K562 (cell line): ENCODE measurements around the gene CYP2R1. TPM values are rescaled to one million over a fixed set of nuclear protein-coding genes. Genes with fewer than 3 reads are reported as not detected.

Experiments used
- ARID3A ChIP-seq: IDR thresholded peaks from 2 replicates; pipeline ENCODE4 v1.6.1; 2012; ENCODE audit warnings: low read depth, low read length, improper control_type of control experiment, borderline replicate concordance
- BRD9 ChIP-seq: fragments of 450-650 bp; IDR thresholded peaks from 2 replicates; pipeline ENCODE4 v1.6.1; 2018; ENCODE audit warnings: low read depth; ENCODE audit not compliant: partially characterized antibody
- JUND ChIP-seq, 2 experiments: IDR thresholded peaks; 2 replicates in 1 of 2; 3 replicates in 1 of 2; pipeline ENCODE4 v1.6.1; 2011; ENCODE audit warnings: borderline replicate concordance in 2 of 2, low read depth in 2 of 2, low read length in 2 of 2, improper control_type of control experiment in 1 of 2, missing biosample characterization in 1 of 2, missing genetic modification characterization in 1 of 2, missing genetic modification reagents in 1 of 2
- KDM2B ChIP-seq: fragments of 250-450 bp; sonication (Bioruptor Pico); IDR thresholded peaks from 2 replicates; pipeline ENCODE4 v1.8.0; 2021; ENCODE audit warnings: mild to moderate bottlenecking, moderate library complexity
- MCM3 ChIP-seq: fragments of 450-650 bp; IDR thresholded peaks from 2 replicates; pipeline ENCODE4 v1.6.1; 2016
- MTA3 ChIP-seq: fragments of 450-650 bp; formaldehyde crosslinking; IDR thresholded peaks from 2 replicates; pipeline ENCODE4 v1.6.1; 2017; ENCODE audit warnings: mild to moderate bottlenecking, borderline replicate concordance
- NCOA4 ChIP-seq: fragments of 450-650 bp; IDR thresholded peaks from 2 replicates; pipeline ENCODE4 v1.6.1; 2018; ENCODE audit warnings: mild to moderate bottlenecking; ENCODE audit not compliant: partially characterized antibody
- NEUROD1 ChIP-seq: fragments of 150-350 bp; IDR thresholded peaks from 2 replicates; pipeline ENCODE4 v1.6.1; 2014; ENCODE audit warnings: borderline replicate concordance, low read length, low read depth; ENCODE audit not compliant: partially characterized antibody
- NFATC3 ChIP-seq: fragments of 450-650 bp; IDR thresholded peaks from 2 replicates; pipeline ENCODE4 v1.6.1; 2017; ENCODE audit warnings: mild to moderate bottlenecking
- PTTG1 ChIP-seq: fragments of 450-650 bp; IDR thresholded peaks from 2 replicates; pipeline ENCODE4 v1.6.1; 2016; ENCODE audit warnings: low read depth, mild to moderate bottlenecking, missing genetic modification characterization, missing compliant biosample characterization
- RBM17 ChIP-seq: fragments of 200-400 bp; formaldehyde crosslinking; IDR thresholded peaks from 2 replicates; pipeline ENCODE4 v1.6.1; 2017; ENCODE audit warnings: low read depth, mild to moderate bottlenecking, low read length, borderline replicate concordance
- SAP30 ChIP-seq: fragments of 200-600 bp; sonication (generic); IDR thresholded peaks from 2 replicates; pipeline ENCODE4 v1.6.1; 2012; ENCODE audit warnings: borderline replicate concordance, low read depth, mild to moderate bottlenecking, moderate library complexity, low read length, control low read depth, inconsistent platforms; ENCODE audit not compliant: insufficient read depth, poor library complexity, severe bottlenecking
- SMARCC2 ChIP-seq: fragments of 450-650 bp; IDR thresholded peaks from 2 replicates; pipeline ENCODE4 v1.6.1; 2017; ENCODE audit warnings: antibody characterized with exemption, moderate library complexity, mild to moderate bottlenecking, low read depth
- SRSF7 ChIP-seq: fragments of 200-400 bp; formaldehyde crosslinking; optimal IDR thresholded peaks from 2 replicates; pipeline ENCODE3; 2017; ENCODE audit warnings: mild to moderate bottlenecking, low read depth, low read length
- TCFL5 ChIP-seq: fragments of 250-450 bp; sonication (Bioruptor Pico); conservative IDR thresholded peaks from 2 replicates; pipeline ENCODE4 v1.6.1; 2021; ENCODE audit warnings: mild to moderate bottlenecking, moderate library complexity, matching md5 sums
- YY1 ChIP-seq, 3 experiments: IDR thresholded peaks; 2 replicates each; pipeline ENCODE4 v1.6.1; 2011; ENCODE audit warnings: low read length in 2 of 3, mild to moderate bottlenecking in 2 of 3, moderate library complexity in 2 of 3, borderline replicate concordance in 1 of 3, control low read depth in 1 of 3, low read depth in 1 of 3; ENCODE audit not compliant: insufficient read depth in 3 of 3, insufficient replicate concordance in 2 of 3, control insufficient read depth in 1 of 3, insufficient read length in 1 of 3; ENCODE audit errors: extremely low read depth in 1 of 3
- ZNF121 ChIP-seq: sonication (generic); formaldehyde crosslinking; conservative IDR thresholded peaks from 2 replicates; pipeline ENCODE4 v1.8.0; 2022; ENCODE audit warnings: missing genetic modification reagents
- ZNF217 ChIP-seq: sonication (generic); formaldehyde crosslinking; IDR thresholded peaks from 2 replicates; pipeline ENCODE4 v1.8.0; 2022; ENCODE audit warnings: mild to moderate bottlenecking, missing genetic modification reagents
- polyA plus RNA-seq, 8 experiments: library from polyadenylated mRNA; depleted of rRNA in 4 of 8; stranded (reverse) in 5 of 8; unstranded in 3 of 8; fragments of >200 nt; fragmentation: Nextera tagmentation in 2 of 8; fragmentation: Illumina TruSeq in 1 of 8; extraction: Ambion mirVana in 2 of 8; extraction: Trizol in 1 of 8; gene quantifications; 2 replicates each; pipeline versions ENCODE4 v1.2.1 to v1.2.3, GENCODE V29; 2011 to 2014; ENCODE audit warnings: inconsistent platforms in 1 of 8, missing spikeins in 1 of 8
- total RNA-seq, 7 experiments: library from RNA; depleted of rRNA in 6 of 7; stranded (reverse); fragments of >200 nt in 6 of 7; fragmentation: Illumina TruSeq in 2 of 7; extraction: Trizol in 2 of 7; gene quantifications; 2 replicates each; pipeline versions ENCODE4 v1.2.1 to v1.2.3, GENCODE V29; 2011 to 2021; ENCODE audit warnings: low replicate concordance in 1 of 7
- TF ChIP-seq, protein P1 (sequence below): fragments of 250-450 bp; sonication (Bioruptor Pico); IDR thresholded peaks from 2 replicates; pipeline ENCODE4 v1.8.0; 2022; ENCODE audit warnings: moderate library complexity, mild to moderate bottlenecking, inconsistent platforms
- TF ChIP-seq, protein P2 (sequence below): fragments of 450-650 bp; IDR thresholded peaks from 2 replicates; pipeline ENCODE4 v1.6.1; 2018; ENCODE audit not compliant: partially characterized antibody

CYP2R1 gene
- total and polyA plus RNA-seq, 9 of the 15 experiments (the other 6 are each of a cell fraction or from before 2014, with no cell fraction given), result 19.4 to 40.5 (median 29.4) TPM

- TF ChIP-seq, protein P1, sequence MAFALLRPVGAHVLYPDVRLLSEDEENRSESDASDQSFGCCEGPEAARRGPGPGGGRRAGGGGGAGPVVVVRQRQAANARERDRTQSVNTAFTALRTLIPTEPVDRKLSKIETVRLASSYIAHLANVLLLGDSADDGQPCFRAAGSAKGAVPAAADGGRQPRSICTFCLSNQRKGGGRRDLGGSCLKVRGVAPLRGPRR (CRISPR knock-in tag), result no peak
- TF ChIP-seq MTA3 (no peak; the same call in 1 of the 2 replicates), BRD9 (no peak), SAP30 (no peak), SRSF7 (no peak), NEUROD1 (peak; percentile 97), KDM2B (no peak), PTTG1 (tag) (no peak), NCOA4 (no peak), ZNF121 (CRISPR knock-in tag) (no peak), ZNF217 (no peak), JUND (IDR thresholded peaks at IDR 0.05; ENCODE audit: borderline replicate concordance, low read depth, low read length) (no peak), JUND (tag; IDR thresholded peaks at IDR 0.05; ENCODE audit: borderline replicate concordance, low read depth, low read length) (peak; percentile 36; the same call in 2 of the 3 replicates), RBM17 (no peak), MCM3 (no peak), TCFL5 (CRISPR knock-in tag) (no peak), NFATC3 (no peak), YY1 (IDR thresholded peaks at IDR 0.05; ENCODE audit: borderline replicate concordance in 1 of 3, control insufficient read depth in 1 of 3, extremely low read depth in 1 of 3, insufficient read depth in 3 of 3, insufficient read length in 1 of 3, insufficient replicate concordance in 2 of 3, low read depth in 1 of 3, low read length in 2 of 3) (peak in 2 of 3 experiments; percentile 56), SMARCC2 (no peak), ARID3A (no peak)
- TF ChIP-seq, protein P2, sequence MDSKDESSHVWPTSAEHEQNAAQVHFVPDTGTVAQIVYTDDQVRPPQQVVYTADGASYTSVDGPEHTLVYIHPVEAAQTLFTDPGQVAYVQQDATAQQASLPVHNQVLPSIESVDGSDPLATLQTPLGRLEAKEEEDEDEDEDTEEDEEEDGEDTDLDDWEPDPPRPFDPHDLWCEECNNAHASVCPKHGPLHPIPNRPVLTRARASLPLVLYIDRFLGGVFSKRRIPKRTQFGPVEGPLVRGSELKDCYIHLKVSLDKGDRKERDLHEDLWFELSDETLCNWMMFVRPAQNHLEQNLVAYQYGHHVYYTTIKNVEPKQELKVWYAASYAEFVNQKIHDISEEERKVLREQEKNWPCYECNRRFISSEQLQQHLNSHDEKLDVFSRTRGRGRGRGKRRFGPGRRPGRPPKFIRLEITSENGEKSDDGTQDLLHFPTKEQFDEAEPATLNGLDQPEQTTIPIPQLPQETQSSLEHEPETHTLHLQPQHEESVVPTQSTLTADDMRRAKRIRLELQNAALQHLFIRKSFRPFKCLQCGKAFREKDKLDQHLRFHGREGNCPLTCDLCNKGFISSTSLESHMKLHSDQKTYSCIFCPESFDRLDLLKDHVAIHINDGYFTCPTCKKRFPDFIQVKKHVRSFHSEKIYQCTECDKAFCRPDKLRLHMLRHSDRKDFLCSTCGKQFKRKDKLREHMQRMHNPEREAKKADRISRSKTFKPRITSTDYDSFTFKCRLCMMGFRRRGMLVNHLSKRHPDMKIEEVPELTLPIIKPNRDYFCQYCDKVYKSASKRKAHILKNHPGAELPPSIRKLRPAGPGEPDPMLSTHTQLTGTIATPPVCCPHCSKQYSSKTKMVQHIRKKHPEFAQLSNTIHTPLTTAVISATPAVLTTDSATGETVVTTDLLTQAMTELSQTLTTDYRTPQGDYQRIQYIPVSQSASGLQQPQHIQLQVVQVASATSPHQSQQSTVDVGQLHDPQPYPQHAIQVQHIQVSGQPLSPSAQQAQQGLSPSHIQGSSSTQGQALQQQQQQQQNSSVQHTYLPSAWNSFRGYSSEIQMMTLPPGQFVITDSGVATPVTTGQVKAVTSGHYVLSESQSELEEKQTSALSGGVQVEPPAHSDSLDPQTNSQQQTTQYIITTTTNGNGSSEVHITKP, result no peak
Observed at GRCh38 chr11:14891143-14892035, 642 bp downstream of the CYP2R1 start (continued).
